Adrenal gland (tissue), 19 donors: ENCODE data around the gene ZNF613. TPM values are rescaled to one million over a fixed set of nuclear protein-coding genes. Genes with fewer than 3 reads are reported as not detected.

Source experiments
- DNase-seq, 7 donors: peaks; one replicate each; pipeline ENCODE4 v3.0.0-alpha.2; 2019 to 2020
- H3K27ac ChIP-seq, 5 donors: fragments of 200-600 bp; sonication (generic) in 4 of 5; 1 replicate in 3 of 5; 2 replicates in 2 of 5; pipeline versions ENCODE4 v1.5.1 to v1.8.0; 2016 to 2020; ENCODE audit warnings: mild to moderate bottlenecking in 1 of 5
- H3K27me3 ChIP-seq: fragments of 200-600 bp; 2 replicates; pipeline ENCODE4 v1.8.0; 2021
- H3K36me3 ChIP-seq, 2 donors: fragments of 200-600 bp; replicated peaks in 1 of 2; 1 replicate in 1 of 2; 2 replicates in 1 of 2; pipeline versions ENCODE4 v1.5.1 to v1.8.0; 2018 to 2022
- H3K4me1 ChIP-seq, 2 donors: fragments of 200-600 bp; replicated peaks in 1 of 2; 1 replicate in 1 of 2; 2 replicates in 1 of 2; pipeline versions ENCODE4 v1.5.1 to v1.8.0; 2018 to 2021
- H3K4me3 ChIP-seq, 4 donors: fragments of 200-600 bp; sonication (generic) in 3 of 4; one replicate each; pipeline ENCODE4 v1.5.1; 2016 to 2018
- H3K9me3 ChIP-seq, 3 donors: fragments of 200-600 bp; sonication (generic) in 1 of 3; replicated peaks in 1 of 3; 1 replicate in 2 of 3; 2 replicates in 1 of 3; pipeline versions ENCODE4 v1.5.1 to v1.8.0; 2016 to 2021
- POLR2A ChIP-seq, 2 donors: fragments of 450-650 bp; IDR thresholded peaks; one replicate each; pipeline ENCODE4 v1.6.1; 2017; ENCODE audit warnings: antibody characterized with exemption in 2 of 2, mild to moderate bottlenecking in 2 of 2, moderate library complexity in 1 of 2
- WGBS, 4 donors: extraction: QIAGEN DNeasy Blood & Tissue Kit in 2 of 4; methylation state at CpG; one replicate each; pipeline versions ENCODE4 v1.1.5 to v1.1.7; 2013 to 2017; 5-methylcytosine and 5-hydroxymethylcytosine counted together
- intact Hi-C, 2 donors: fragments of 100-400 bp; cut with DNase I; formaldehyde crosslinking; loops; one replicate each; pipeline versions ENCODE4 v1.14.1 to v1.15.0; 2022 to 2023
- long read RNA-seq, 10 donors: library from polyadenylated mRNA in 3 of 10; unstranded in 2 of 10; stranded (forward) in 1 of 10; transcript quantifications; one replicate each; pipeline ENCODE4 v2.0.0 and lab custom pipeline, GENCODE V29; 2021 to 2026
- polyA plus RNA-seq, 3 donors: library from polyadenylated mRNA; stranded (reverse); fragments of 200-250 nt in 2 of 3; fragments of 350-450 nt in 1 of 3; fragmentation: Illumina TruSeq in 1 of 3; extraction: RNeasy Lipid Tissue Mini Kit (QIAGEN cat#74804) in 1 of 3; gene quantifications; one replicate each; pipeline ENCODE4 v1.2.3, GENCODE V29; 2013 to 2014
- total RNA-seq, 9 donors: library from RNA; depleted of rRNA in 4 of 9; stranded (reverse); fragments of >200 nt in 4 of 9; fragments of 120-200 nt in 1 of 9; fragmentation: NEBNext Ultra II Directional in 1 of 9; extraction: Animal tissue kit (Norgen Biotek cat#: 25700) in 1 of 9; gene quantifications; one replicate each; pipeline versions ENCODE4 v1.1.0 to v1.2.4, GENCODE V29; 2013 to 2023
- TF ChIP-seq, protein P1 (sequence below), 6 experiments: fragments of 450-650 bp in 4 of 6; fragments of 200-600 bp in 2 of 6; sonication (generic) in 1 of 6; IDR thresholded peaks; 1 replicate in 5 of 6; 2 replicates in 1 of 6; pipeline versions ENCODE4 v1.5.1 to v1.8.0; 2016 to 2021; ENCODE audit warnings: antibody characterized with exemption in 6 of 6, mild to moderate bottlenecking in 2 of 6, moderate library complexity in 1 of 6
- donor health status: healthy with polysubstance abuse.
- donor health status: Bipolar disorder and iron deficiency.
- donor health status: DM: yes; HTN: yes; CAD: no.
- donor health status: DM: no; HTN: no; CAD: no.
- donor health status: DM: no; HTN: no; CAD: no.
- donor health status: DM: yes; HTN: yes; CAD: no.

Gene ZNF613
- total RNA-seq (10 to 100 TPM in 1 of 9 donors, 1 to 10 TPM in 8; 4.1 to 14.1 (median 5.9) TPM), polyA plus RNA-seq (1 to 10 TPM; 3.6 to 7.2 (median 4.9) TPM)
- long read RNA-seq, donor 1, partial matches to known transcripts = 0 of 1 reads
- long read RNA-seq, donor 1, other reads (novel, unspliced or antisense) = 0 of 1 reads
- long read RNA-seq, donor 2, partial matches to known transcripts = 0 of 4 reads
- long read RNA-seq, donor 2, other reads (novel, unspliced or antisense) = 0 of 4 reads
- long read RNA-seq, donor 3 = 0 reads
- long read RNA-seq, donor 4, partial matches to known transcripts = 0 of 1 reads
- long read RNA-seq, donor 4, other reads (novel, unspliced or antisense) = 0 of 1 reads
- long read RNA-seq, donor 5, partial matches to known transcripts = 0 of 9 reads
- long read RNA-seq, donor 5, other reads (novel, unspliced or antisense) = 6 of 9 reads
- long read RNA-seq, donor 6 = 0 reads
- long read RNA-seq, donor 7, partial matches to known transcripts = 0 of 1 reads
- long read RNA-seq, donor 7, other reads (novel, unspliced or antisense) = 0 of 1 reads
- long read RNA-seq, donor 8, partial matches to known transcripts = 0 of 2 reads
- long read RNA-seq, donor 8, other reads (novel, unspliced or antisense) = 0 of 2 reads
- long read RNA-seq, donor 9 = 0 reads
- long read RNA-seq, donor 10 = 0 reads

DNA sequence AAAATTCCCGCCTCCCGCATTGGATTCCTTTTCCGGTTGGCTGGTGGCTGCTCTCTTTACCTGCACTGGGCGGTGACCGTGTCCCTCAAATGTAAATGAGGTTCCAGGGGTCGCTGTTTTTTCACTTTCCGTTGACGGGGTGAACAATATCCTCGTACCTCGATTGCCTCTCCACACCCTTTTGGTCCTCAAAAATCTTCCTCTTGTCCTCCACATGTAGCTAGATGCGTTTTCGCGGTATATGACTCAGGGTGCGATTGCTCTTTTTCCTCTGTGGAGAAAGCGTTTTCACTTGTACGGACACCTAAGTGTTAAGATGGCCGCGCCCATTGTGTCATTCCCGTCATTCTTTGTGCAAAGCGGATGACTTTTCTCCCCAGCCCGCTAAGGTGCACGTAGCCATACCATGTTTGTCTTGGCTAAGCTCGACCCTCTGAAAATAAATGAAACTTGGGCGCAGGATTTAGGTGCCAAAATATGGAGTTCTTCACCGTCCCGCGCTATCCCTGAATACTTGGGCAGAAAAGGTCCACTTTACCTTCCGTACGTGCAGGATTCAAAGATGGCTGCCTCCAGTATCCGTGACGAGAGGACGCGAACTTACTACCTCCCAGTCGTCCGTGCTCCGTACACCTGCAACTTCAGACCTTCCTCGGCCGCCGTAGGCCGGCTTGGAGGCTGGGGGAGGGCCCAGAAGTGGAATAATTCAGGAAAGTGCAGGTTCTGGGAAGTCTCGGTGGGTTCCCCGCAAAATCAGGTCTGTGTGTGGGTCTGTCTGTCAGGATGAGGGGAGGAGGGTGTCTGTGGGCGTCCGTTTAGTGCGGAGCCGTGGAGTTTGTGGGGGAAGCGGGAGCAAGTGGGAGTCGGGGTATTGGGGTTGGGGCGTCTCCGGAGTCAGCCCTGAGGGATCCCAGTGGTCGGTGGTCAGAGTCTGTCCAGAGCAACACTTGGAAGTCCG is at the start of gene ZNF613:
Gene ZNF613, plus strand, starts transcription at position 689 of the 958 bp plus-strand sequence. CDS start 8,749 bp downstream, outside the sequence.
- Histone ChIP-seq H3K4me1 (peaks cover 6 to 7% of the 10 kb centered on the region in 2 donors), H3K36me3 (peaks cover 0 to 18% of the 10 kb centered on the region in 2 donors), H3K9me3 (peaks cover 0 to 19% (median 0%) of the 10 kb centered on the region in 3 donors), H3K4me3 (peak within 1 kb of the TSS; percentile 51 to 96 (median 61)), H3K27ac (peak within 1 kb of the TSS in 4 of 5 donors; percentile 78 to 93 (median 86)), H3K27me3 (no peaks in the 10 kb centered on the region)
- intact Hi-C loops = no loop called here
- TF ChIP-seq POLR2A (IDR thresholded peaks at IDR 0.05) = peak in 1 of 2 donors; percentile 31
- TF ChIP-seq, protein P1, sequence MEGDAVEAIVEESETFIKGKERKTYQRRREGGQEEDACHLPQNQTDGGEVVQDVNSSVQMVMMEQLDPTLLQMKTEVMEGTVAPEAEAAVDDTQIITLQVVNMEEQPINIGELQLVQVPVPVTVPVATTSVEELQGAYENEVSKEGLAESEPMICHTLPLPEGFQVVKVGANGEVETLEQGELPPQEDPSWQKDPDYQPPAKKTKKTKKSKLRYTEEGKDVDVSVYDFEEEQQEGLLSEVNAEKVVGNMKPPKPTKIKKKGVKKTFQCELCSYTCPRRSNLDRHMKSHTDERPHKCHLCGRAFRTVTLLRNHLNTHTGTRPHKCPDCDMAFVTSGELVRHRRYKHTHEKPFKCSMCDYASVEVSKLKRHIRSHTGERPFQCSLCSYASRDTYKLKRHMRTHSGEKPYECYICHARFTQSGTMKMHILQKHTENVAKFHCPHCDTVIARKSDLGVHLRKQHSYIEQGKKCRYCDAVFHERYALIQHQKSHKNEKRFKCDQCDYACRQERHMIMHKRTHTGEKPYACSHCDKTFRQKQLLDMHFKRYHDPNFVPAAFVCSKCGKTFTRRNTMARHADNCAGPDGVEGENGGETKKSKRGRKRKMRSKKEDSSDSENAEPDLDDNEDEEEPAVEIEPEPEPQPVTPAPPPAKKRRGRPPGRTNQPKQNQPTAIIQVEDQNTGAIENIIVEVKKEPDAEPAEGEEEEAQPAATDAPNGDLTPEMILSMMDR (IDR thresholded peaks at IDR 0.05) = peak in 3 of 6 experiments; percentile 3 to 28 (median 27)
- DNase-seq = peak; percentile 90 to 95 (median 92)
- 0% methylated on average over 32 to 52 of the region's 52 CpGs for WGBS, 4 donors

DNA sequence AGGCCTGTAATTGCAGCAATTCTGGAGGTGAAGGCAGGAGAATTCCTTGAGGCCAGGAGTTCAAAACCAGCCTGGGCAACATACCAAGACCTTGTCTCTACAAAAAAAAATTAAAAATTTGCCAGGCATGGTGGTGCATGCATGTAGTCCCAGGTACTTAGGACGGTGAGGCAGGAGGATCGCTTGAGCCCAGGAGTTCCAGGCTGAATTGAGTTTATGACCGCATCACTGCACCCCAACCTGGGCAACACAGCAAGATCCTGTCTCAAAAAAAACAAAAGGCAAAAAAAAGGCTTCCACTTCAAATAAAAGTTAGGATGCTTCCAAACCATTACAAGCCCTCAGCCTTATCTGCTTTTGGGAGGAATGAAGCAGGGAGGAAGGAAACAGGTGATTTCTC is 44.8 kb upstream of the ZNF613 start:
- DNase-seq = no peak
- Histone ChIP-seq H3K27me3 (no peaks in the 10 kb centered on the region), H3K9me3 (peaks cover 0 to 31% (median 16%) of the 10 kb centered on the region in 3 donors), H3K4me1 (peaks cover 0 to 9% of the 10 kb centered on the region in 2 donors), H3K27ac (no peak overlapping the region), H3K36me3 (peaks cover 0 to 19% of the 10 kb centered on the region in 2 donors), H3K4me3 (no peak overlapping the region)
- intact Hi-C loops = no loop called here
- TF ChIP-seq, protein P1 (IDR thresholded peaks at IDR 0.05) = no peak
- no peak for TF ChIP-seq POLR2A (IDR thresholded peaks at IDR 0.05)
- 99 to 100% (median 100%) methylated on average over 3 of the region's 3 CpGs for WGBS, 4 donors

DNA sequence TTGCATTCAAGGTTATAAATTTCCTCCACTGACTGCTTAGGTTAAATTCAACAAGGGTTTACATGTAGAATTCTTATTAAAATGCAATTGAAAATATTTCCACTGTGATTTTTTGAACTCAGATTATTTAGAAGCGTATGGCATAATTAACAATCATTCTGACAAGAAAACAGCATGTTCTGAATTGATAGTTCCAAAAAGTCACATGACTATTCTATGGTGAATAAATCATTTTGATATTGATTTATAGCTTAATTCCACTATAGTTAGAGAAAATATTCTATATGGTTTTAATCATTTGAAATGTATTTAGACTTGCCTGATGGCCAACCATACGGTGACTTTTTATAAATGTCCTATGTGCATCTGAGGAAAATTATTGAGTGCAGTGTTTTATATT is 42.6 kb upstream of the ZNF613 start:
- H3K27me3 ChIP-seq = no peaks in the 10 kb centered on the region
- 94 to 96% (median 95%) methylated on average over 2 of the region's 2 CpGs for WGBS, 4 donors
- peaks cover 0 to 9% of the 10 kb centered on the region in 2 donors for H3K4me1 ChIP-seq
- peaks cover 0 to 44% (median 25%) of the 10 kb centered on the region in 3 donors for H3K9me3 ChIP-seq
- TF ChIP-seq, protein P1 (IDR thresholded peaks at IDR 0.05) = no peak
- TF ChIP-seq POLR2A (IDR thresholded peaks at IDR 0.05) = no peak
- intact Hi-C loops = no loop called here
- no peak for DNase-seq
- peaks cover 0 to 3% of the 10 kb centered on the region in 2 donors for H3K36me3 ChIP-seq
- H3K27ac ChIP-seq = no peak overlapping the region
- H3K4me3 ChIP-seq = no peak overlapping the region
